HCT116 (cell line): ENCODE data around the gene SEMA3B. TPM values are rescaled to one million over a fixed set of nuclear protein-coding genes. Genes with fewer than 3 reads are reported as not detected.

ENCODE experiments used
- ATAC-seq: fragments of 200-7000 bp; cut with Tn5 transposase; 2 replicates; pipeline ENCODE4 v1.9.1; 2020; ENCODE audit warnings: mild to moderate bottlenecking, moderate library complexity
- BruUV-seq: library from RNA; stranded (reverse); fragments of 400-500 nt; replicated peaks from 2 replicates; lab custom pipeline; 2021; lab: Mats Ljungman, UMichigan
- CTCF ChIA-PET: fragments of 300-600 bp; sonication (Branson Sonifier 250); formaldehyde crosslinking; loops from one replicate; lab custom pipeline; 2021; ENCODE audit warnings: antibody characterized with exemption; lab: Charles Lee
- POLR2A ChIA-PET: fragments of 300-600, 350-600 bp; sonication (Branson Sonifier 250); formaldehyde crosslinking; loops from one replicate; lab custom pipeline; 2021; ENCODE audit warnings: antibody characterized with exemption; lab: Charles Lee
- RAD21 ChIA-PET, 2 experiments: fragments of 300-600 bp; sonication (Branson Sonifier 250); formaldehyde crosslinking; loops; one replicate each; lab custom pipeline; 2023; ENCODE audit warnings: low total read pairs in 2 of 2; ENCODE audit not compliant: uncharacterized antibody in 2 of 2, unreplicated experiment in 2 of 2, low non-redundant PET in 1 of 2; lab: Charles Lee
- DNase-seq: peaks from one replicate; pipeline ENCODE4 v3.0.0-alpha.2; 2010; ENCODE audit warnings: low read depth, low spot score
- H2AFZ ChIP-seq: fragments of 200-600 bp; shearing (Covaris generic), sonication (generic); 2 replicates; pipeline ENCODE4 v1.6.1; 2017; ENCODE audit warnings: low read depth, mixed run types, mixed read lengths, antibody characterized with exemption, low read length; ENCODE audit not compliant: poor library complexity, severe bottlenecking
- H3K27ac ChIP-seq: 2 replicates; pipeline ENCODE4 v1.5.1; 2012; ENCODE audit warnings: low read depth, low read length
- H3K27me3 ChIP-seq: fragments of 200-600 bp; sonication (generic); 2 replicates; pipeline ENCODE4 v1.6.1; 2016; ENCODE audit warnings: mixed run types, low read length, mixed read lengths; ENCODE audit not compliant: insufficient read depth
- H3K36me3 ChIP-seq, 2 experiments: fragments of 200-500 bp in 1 of 2; fragments of 200-600 bp in 1 of 2; sonication (Bioruptor generic) in 1 of 2; sonication (generic) in 1 of 2; 2 replicates each; pipeline versions ENCODE4 v1.5.1 to v1.6.1; 2014 to 2016; ENCODE audit warnings: low read length in 2 of 2, inconsistent platforms in 1 of 2, mixed read lengths in 1 of 2, mixed run types in 1 of 2; ENCODE audit not compliant: insufficient read depth in 2 of 2, control insufficient read depth in 1 of 2
- H3K4me1 ChIP-seq, 2 experiments: fragments of 200-600 bp in 1 of 2; sonication (generic) in 1 of 2; 2 replicates each; pipeline versions ENCODE4 v1.5.1 to v1.6.1; 2012 to 2017; ENCODE audit warnings: low read length in 2 of 2, inconsistent platforms in 1 of 2, mild to moderate bottlenecking in 1 of 2, mixed read lengths in 1 of 2, mixed run types in 1 of 2, moderate library complexity in 1 of 2; ENCODE audit not compliant: insufficient read depth in 2 of 2, control insufficient read depth in 1 of 2
- H3K4me2 ChIP-seq: fragments of 200-600 bp; sonication (generic); 2 replicates; pipeline ENCODE4 v1.6.1; 2017; ENCODE audit warnings: mixed run types, low read length, mixed read lengths
- H3K4me3 ChIP-seq, 2 experiments: fragments of 200-600 bp in 1 of 2; sonication (generic) in 1 of 2; replicated peaks in 1 of 2; 2 replicates each; pipeline ENCODE4 v1.5.1; 2011 to 2016; ENCODE audit warnings: low read length in 2 of 2, control low read depth in 1 of 2, low read depth in 1 of 2, mild to moderate bottlenecking in 1 of 2, mixed read lengths in 1 of 2, mixed run types in 1 of 2
- H3K79me2 ChIP-seq: fragments of 200-600 bp; sonication (generic); 2 replicates; pipeline ENCODE4 v1.6.1; 2017; ENCODE audit warnings: mild to moderate bottlenecking, mixed run types, low read length, moderate library complexity, mixed read lengths; ENCODE audit not compliant: insufficient read depth
- H3K9ac ChIP-seq: fragments of 200-600 bp; sonication (generic); 2 replicates; pipeline ENCODE4 v1.6.1; 2016; ENCODE audit warnings: low read length, mixed read lengths
- H3K9me2 ChIP-seq: fragments of 200-600 bp; sonication (generic), shearing (Covaris generic); 2 replicates; pipeline ENCODE4 v1.6.1; 2017; ENCODE audit warnings: mixed run types, mild to moderate bottlenecking, moderate library complexity; ENCODE audit not compliant: insufficient read depth
- H3K9me3 ChIP-seq, 2 experiments: fragments of 200-500 bp in 1 of 2; fragments of 200-600 bp in 1 of 2; sonication (Bioruptor generic) in 1 of 2; sonication (generic) in 1 of 2; 2 replicates each; pipeline ENCODE4 v1.6.1; 2014 to 2017; ENCODE audit warnings: low read length in 2 of 2, mixed read lengths in 2 of 2, inconsistent platforms in 1 of 2, low read depth in 1 of 2, mild to moderate bottlenecking in 1 of 2, mixed run types in 1 of 2, moderate library complexity in 1 of 2; ENCODE audit not compliant: control insufficient read depth in 1 of 2, insufficient read depth in 1 of 2
- H4K20me1 ChIP-seq: fragments of 200-600 bp; sonication (generic), shearing (Covaris generic); 2 replicates; pipeline ENCODE4 v1.6.1; 2017; ENCODE audit warnings: mixed run types, mild to moderate bottlenecking, moderate library complexity; ENCODE audit not compliant: insufficient read depth
- CBX3 ChIP-seq: IDR thresholded peaks from 2 replicates; pipeline ENCODE4 v1.6.1; 2012; ENCODE audit warnings: low read depth
- EGR1 ChIP-seq: IDR thresholded peaks from 2 replicates; pipeline ENCODE4 v1.6.1; 2012; ENCODE audit warnings: low read depth
- ELF1 ChIP-seq: IDR thresholded peaks from 2 replicates; pipeline ENCODE4 v1.6.1; 2012; ENCODE audit warnings: low read depth, borderline replicate concordance
- EZH2 ChIP-seq: fragments of 200-600 bp; sonication (generic); IDR thresholded peaks from 2 replicates; pipeline ENCODE4 v1.6.1; 2017; ENCODE audit warnings: antibody characterized with exemption, mixed run types
- EZH2phosphoT487 ChIP-seq: fragments of 200-600 bp; IDR thresholded peaks from 2 replicates; pipeline ENCODE4 v1.6.1; 2018; ENCODE audit warnings: antibody characterized with exemption, borderline replicate concordance
- JUND ChIP-seq: IDR thresholded peaks from 2 replicates; pipeline ENCODE4 v1.6.1; 2012
- MAX ChIP-seq: IDR thresholded peaks from 2 replicates; pipeline ENCODE4 v1.6.1; 2012
- POLR2A ChIP-seq: IDR thresholded peaks from 2 replicates; pipeline ENCODE4 v1.7.0; 2011; ENCODE audit warnings: borderline replicate concordance; ENCODE audit not compliant: insufficient read depth, insufficient read length; ENCODE audit errors: extremely low read depth
- POLR2AphosphoS5 ChIP-seq: IDR thresholded peaks from 2 replicates; pipeline ENCODE4 v1.6.1; 2011; ENCODE audit warnings: mild to moderate bottlenecking, low read depth, low read length, moderate library complexity
- RAD21 ChIP-seq: IDR thresholded peaks from 2 replicates; pipeline ENCODE4 v1.6.1; 2012; ENCODE audit warnings: low read depth, mild to moderate bottlenecking
- SIN3A ChIP-seq: IDR thresholded peaks from 2 replicates; pipeline ENCODE4 v1.6.1; 2012; ENCODE audit warnings: low read depth
- SP1 ChIP-seq: IDR thresholded peaks from 2 replicates; pipeline ENCODE4 v1.6.1; 2012; ENCODE audit warnings: low read depth
- SRF ChIP-seq: IDR thresholded peaks from 2 replicates; pipeline ENCODE4 v1.6.1; 2012; ENCODE audit warnings: low read depth
- TCF7L2 ChIP-seq: IDR thresholded peaks from 2 replicates; pipeline ENCODE4 v1.7.0; 2011; ENCODE audit warnings: borderline replicate concordance, inconsistent platforms; ENCODE audit not compliant: insufficient read depth, insufficient read length; ENCODE audit errors: extremely low read depth
- YY1 ChIP-seq: IDR thresholded peaks from 2 replicates; pipeline ENCODE4 v1.6.1; 2011; ENCODE audit warnings: low read length, low read depth, moderate library complexity, mild to moderate bottlenecking; ENCODE audit not compliant: insufficient replicate concordance; ENCODE audit errors: extremely low read depth
- ZBTB33 ChIP-seq: IDR thresholded peaks from 2 replicates; pipeline ENCODE4 v1.6.1; 2011; ENCODE audit warnings: mild to moderate bottlenecking, low read length, moderate library complexity; ENCODE audit not compliant: insufficient replicate concordance; ENCODE audit errors: extremely low read depth
- ZFX ChIP-seq: fragments of 450-650 bp; IDR thresholded peaks from 2 replicates; pipeline ENCODE4 v1.6.1; 2017
- ZNF274 ChIP-seq: fragments of 200-500 bp; sonication (Bioruptor generic); IDR thresholded peaks from 2 replicates; pipeline ENCODE4 v1.6.1; 2014; ENCODE audit warnings: mild to moderate bottlenecking, low read depth, low read length, inconsistent platforms
- intact Hi-C: fragments of 100-400 bp; cut with micrococcal nuclease; formaldehyde crosslinking; loops from 2 replicates; pipeline ENCODE4 v1.10.0; 2022
- total RNA-seq: library from RNA; stranded (reverse); gene quantifications from one replicate; pipeline ENCODE4 v1.2.1, GENCODE V29; 2021; ENCODE audit not compliant: unreplicated experiment

Gene SEMA3B
- total RNA-seq, 1 experiment from 2014 or later = 46.2 TPM

- Histone ChIP-seq H3K4me1 (peaks cover 56 to 83% of the 10 kb centered on the region in 2 experiments), H3K27me3 (no peaks in the 10 kb centered on the region), H3K36me3 (peaks cover 9 to 27% of the 10 kb centered on the region in 2 experiments; a peak in 2 of 4 replicates), H3K9me2 (no peaks in the 10 kb centered on the region), H3K27ac (peak overlapping the region; percentile 93), H3K4me2 (peak overlapping the region; percentile 92)
- no TSS peak for BruUV-seq
- ChIA-PET POLR2A (interaction anchor here (0.6 to 1.9 kb wide), 2 partner anchors 29 to 182 kb away, joined by 3 to 4 read pairs; partner anchors contain the start of gene IFRD2), RAD21 (interaction anchor here (0.7 to 1.7 kb wide), 3 partner anchors 21 to 60 kb away, joined by 4 to 5 read pairs (median 4); partner anchors contain the start of genes HYAL3 (in 1 of the 2), IFRD2 (in 1 of the 2) and NAA80 (in 1 of the 2))
- ATAC-seq = peak; percentile 43
- no peak for TF ChIP-seq CBX3
- TF ChIP-seq POLR2A = no peak
- no peak for TF ChIP-seq MAX
- no peak for TF ChIP-seq ZNF274
- TF ChIP-seq EZH2phosphoT487 = no peak
- no peak for TF ChIP-seq ZBTB33
- TF ChIP-seq ELF1 = no peak
- TF ChIP-seq SRF = no peak
- TF ChIP-seq RAD21 = no peak
- TF ChIP-seq ZFX = no peak
- TF ChIP-seq JUND = no peak
- no peak; the same call in 1 of the 2 replicates for TF ChIP-seq POLR2AphosphoS5
- no peak for TF ChIP-seq SIN3A
- no peak for TF ChIP-seq EGR1
- no peak for TF ChIP-seq YY1
- TF ChIP-seq EZH2 = no peak
- TF ChIP-seq SP1 = no peak
- TF ChIP-seq TCF7L2 = no peak
- TF ChIP-seq, all 23 proteins: peak for 0
- Histone ChIP-seq H4K20me1 (no peaks in the 10 kb centered on the region), H3K79me2 (peaks cover 47% of the 10 kb centered on the region), H3K4me3 (peak overlapping the region; percentile 64 to 92), H3K9me3 (no peaks in the 10 kb centered on the region), H2AFZ (no peak overlapping the region), H3K9ac (peak overlapping the region; percentile 88)
- intact Hi-C loops = no loop called here
- no peak for DNase-seq
- CTCF ChIA-PET = interaction anchor here (0.6 to 1.4 kb wide), 12 partner anchors 15 to 1291 kb away, joined by 3 to 11 read pairs (median 4); partner anchors contain the start of genes HYAL1, HYAL3, IFRD2 and NAA80
These were observed 51.9 kb downstream of the SEMA3B start for GRCh38 chr3:50320853-50321335.
